Peyer's patch (tissue), 4 donors: ENCODE data around the gene ALS2CL. TPM values are rescaled to one million over a fixed set of nuclear protein-coding genes. Genes with fewer than 3 reads are reported as not detected.
A peak's percentile ranks its signal among the peaks of the same experiment; 100 is the strongest.
"Not testable (repeated sequence)": the region's sequence is repeated elsewhere in the genome, so short reads cannot be mapped to it uniquely, and the experiment has no call there.

ENCODE experiments used
- DNase-seq, 3 donors: peaks; one replicate each; pipeline ENCODE4 v3.0.0-alpha.2; 2017 to 2019
- H3K27ac ChIP-seq, 4 donors: fragments of 200-600 bp; sonication (generic); one replicate each; pipeline ENCODE4 v1.5.1; 2016 to 2019
- H3K27me3 ChIP-seq, 2 donors: fragments of 200-600 bp; sonication (generic); one replicate each; pipeline ENCODE4 v1.5.1; 2019
- H3K36me3 ChIP-seq, 3 donors: fragments of 200-600 bp; sonication (generic); one replicate each; pipeline ENCODE4 v1.5.1; 2016 to 2019
- H3K4me1 ChIP-seq, 4 donors: fragments of 200-600 bp; sonication (generic); one replicate each; pipeline ENCODE4 v1.5.1; 2016 to 2019
- H3K4me3 ChIP-seq, 4 donors: fragments of 200-600 bp; sonication (generic); 1 replicate in 3 of 4; 2 replicates in 1 of 4; pipeline ENCODE4 v1.5.1; 2016 to 2019; ENCODE audit warnings: mild to moderate bottlenecking in 1 of 4
- H3K9me3 ChIP-seq, 4 donors: fragments of 200-600 bp; sonication (generic); one replicate each; pipeline ENCODE4 v1.5.1; 2016 to 2019; ENCODE audit warnings: mild to moderate bottlenecking in 1 of 4
- CTCF ChIP-seq, 6 experiments: fragments of 450-650 bp in 4 of 6; fragments of 200-600 bp in 2 of 6; sonication (generic) in 1 of 6; IDR thresholded peaks; one replicate each; pipeline ENCODE4 v1.5.1; 2017 to 2019; ENCODE audit warnings: antibody characterized with exemption in 6 of 6, mild to moderate bottlenecking in 3 of 6, moderate library complexity in 1 of 6
- POLR2A ChIP-seq, 2 donors: fragments of 450-650 bp; IDR thresholded peaks; one replicate each; pipeline ENCODE4 v1.5.1; 2017; ENCODE audit warnings: antibody characterized with exemption in 2 of 2, mild to moderate bottlenecking in 2 of 2, moderate library complexity in 2 of 2
- total RNA-seq, 4 donors: library from RNA; depleted of rRNA; stranded (reverse); fragments of >200 nt; gene quantifications; one replicate each; pipeline ENCODE4 v1.1.0, GENCODE V29; 2016

ALS2CL gene, protein sequence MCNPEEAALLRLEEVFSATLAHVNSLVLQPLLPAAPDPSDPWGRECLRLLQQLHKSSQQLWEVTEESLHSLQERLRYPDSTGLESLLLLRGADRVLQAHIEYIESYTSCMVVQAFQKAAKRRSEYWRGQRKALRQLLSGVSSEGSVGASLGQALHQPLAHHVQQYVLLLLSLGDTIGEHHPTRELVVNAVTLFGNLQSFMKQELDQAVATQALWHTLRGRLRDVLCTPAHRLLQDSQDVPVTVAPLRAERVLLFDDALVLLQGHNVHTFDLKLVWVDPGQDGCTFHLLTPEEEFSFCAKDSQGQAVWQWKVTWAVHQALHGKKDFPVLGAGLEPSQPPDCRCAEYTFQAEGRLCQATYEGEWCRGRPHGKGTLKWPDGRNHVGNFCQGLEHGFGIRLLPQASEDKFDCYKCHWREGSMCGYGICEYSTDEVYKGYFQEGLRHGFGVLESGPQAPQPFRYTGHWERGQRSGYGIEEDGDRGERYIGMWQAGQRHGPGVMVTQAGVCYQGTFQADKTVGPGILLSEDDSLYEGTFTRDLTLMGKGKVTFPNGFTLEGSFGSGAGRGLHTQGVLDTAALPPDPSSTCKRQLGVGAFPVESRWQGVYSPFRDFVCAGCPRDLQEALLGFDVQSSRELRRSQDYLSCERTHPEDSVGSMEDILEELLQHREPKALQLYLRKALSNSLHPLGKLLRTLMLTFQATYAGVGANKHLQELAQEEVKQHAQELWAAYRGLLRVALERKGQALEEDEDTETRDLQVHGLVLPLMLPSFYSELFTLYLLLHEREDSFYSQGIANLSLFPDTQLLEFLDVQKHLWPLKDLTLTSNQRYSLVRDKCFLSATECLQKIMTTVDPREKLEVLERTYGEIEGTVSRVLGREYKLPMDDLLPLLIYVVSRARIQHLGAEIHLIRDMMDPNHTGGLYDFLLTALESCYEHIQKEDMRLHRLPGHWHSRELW
- total RNA-seq, result 100 to 1,000 TPM in 1 of 4 donors, 10 to 100 TPM in 3; 64.3 to 113 (median 82.7) TPM

GRCh38 chr3:46693038-46693891, at the start of gene ALS2CL:
TSS of gene ALS2CL (minus strand) at chr3:46693679. CDS start at chr3:46689440, 4,239 bp downstream.
- H3K9me3 ChIP-seq, result no peaks in the 10 kb centered on the region
- peak; percentile 74 to 87 (median 83) for DNase-seq
- no peaks in the 10 kb centered on the region for H3K36me3 ChIP-seq
- peaks cover 4 to 59% (median 21%) of the 10 kb centered on the region in 4 donors for H3K4me1 ChIP-seq
- H3K4me3 ChIP-seq, result peak within 1 kb of the TSS; percentile 39 to 81 (median 64)
- TF ChIP-seq POLR2A (IDR thresholded peaks at IDR 0.05), result peak; percentile 84
- no peak for TF ChIP-seq CTCF (IDR thresholded peaks at IDR 0.05)
- H3K27me3 ChIP-seq, result no peaks in the 10 kb centered on the region
- peak within 1 kb of the TSS; percentile 66 to 90 (median 74) for H3K27ac ChIP-seq

GRCh38 chr3:46742992-46743585, 49.6 kb upstream of the ALS2CL start:
- H3K9me3 ChIP-seq, result no peaks in the 10 kb centered on the region
- no peak overlapping the region for H3K4me3 ChIP-seq
- H3K27me3 ChIP-seq, result no peaks in the 10 kb centered on the region
- no peaks in the 10 kb centered on the region for H3K4me1 ChIP-seq
- TF ChIP-seq CTCF (IDR thresholded peaks at IDR 0.05), result no peak
- TF ChIP-seq POLR2A (IDR thresholded peaks at IDR 0.05), result no peak
- no peak overlapping the region for H3K27ac ChIP-seq
- no peaks in the 10 kb centered on the region for H3K36me3 ChIP-seq
- DNase-seq, result no peak

GRCh38 chr3:46739565-46739964, 46.1 kb upstream of the ALS2CL start:
- not testable (repeated sequence) for H3K9me3 ChIP-seq, H3K27me3 ChIP-seq, DNase-seq, H3K4me1 ChIP-seq, H3K36me3 ChIP-seq, H3K4me3 ChIP-seq, H3K27ac ChIP-seq

DNA sequence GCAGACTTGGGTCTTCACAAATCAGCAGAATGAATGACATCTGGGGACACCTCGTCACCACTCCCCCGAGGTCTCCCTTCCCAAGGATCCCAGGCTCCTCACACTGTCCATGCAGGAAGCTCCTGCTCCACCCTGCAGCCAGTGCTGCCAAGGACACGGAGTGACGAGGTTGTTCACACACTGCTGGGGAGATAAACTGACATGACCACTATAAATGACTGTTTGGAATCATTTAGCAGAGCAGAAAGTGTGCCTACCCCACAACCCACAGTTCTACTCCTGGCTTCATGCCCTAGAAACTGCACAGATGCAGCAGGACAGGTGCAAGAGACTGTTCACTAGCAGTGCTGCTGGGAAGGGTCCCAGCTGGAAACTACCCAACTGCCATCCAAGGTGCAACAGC, 43.9 kb upstream of the ALS2CL start:
- H3K27ac ChIP-seq, result no peak overlapping the region
- H3K27me3 ChIP-seq, result no peaks in the 10 kb centered on the region
- no peak overlapping the region for H3K4me3 ChIP-seq
- no peaks in the 10 kb centered on the region for H3K36me3 ChIP-seq
- TF ChIP-seq POLR2A (IDR thresholded peaks at IDR 0.05) (no peak), CTCF (IDR thresholded peaks at IDR 0.05) (no peak)
- no peak for DNase-seq
- H3K9me3 ChIP-seq, result no peaks in the 10 kb centered on the region
- no peaks in the 10 kb centered on the region for H3K4me1 ChIP-seq

DNA sequence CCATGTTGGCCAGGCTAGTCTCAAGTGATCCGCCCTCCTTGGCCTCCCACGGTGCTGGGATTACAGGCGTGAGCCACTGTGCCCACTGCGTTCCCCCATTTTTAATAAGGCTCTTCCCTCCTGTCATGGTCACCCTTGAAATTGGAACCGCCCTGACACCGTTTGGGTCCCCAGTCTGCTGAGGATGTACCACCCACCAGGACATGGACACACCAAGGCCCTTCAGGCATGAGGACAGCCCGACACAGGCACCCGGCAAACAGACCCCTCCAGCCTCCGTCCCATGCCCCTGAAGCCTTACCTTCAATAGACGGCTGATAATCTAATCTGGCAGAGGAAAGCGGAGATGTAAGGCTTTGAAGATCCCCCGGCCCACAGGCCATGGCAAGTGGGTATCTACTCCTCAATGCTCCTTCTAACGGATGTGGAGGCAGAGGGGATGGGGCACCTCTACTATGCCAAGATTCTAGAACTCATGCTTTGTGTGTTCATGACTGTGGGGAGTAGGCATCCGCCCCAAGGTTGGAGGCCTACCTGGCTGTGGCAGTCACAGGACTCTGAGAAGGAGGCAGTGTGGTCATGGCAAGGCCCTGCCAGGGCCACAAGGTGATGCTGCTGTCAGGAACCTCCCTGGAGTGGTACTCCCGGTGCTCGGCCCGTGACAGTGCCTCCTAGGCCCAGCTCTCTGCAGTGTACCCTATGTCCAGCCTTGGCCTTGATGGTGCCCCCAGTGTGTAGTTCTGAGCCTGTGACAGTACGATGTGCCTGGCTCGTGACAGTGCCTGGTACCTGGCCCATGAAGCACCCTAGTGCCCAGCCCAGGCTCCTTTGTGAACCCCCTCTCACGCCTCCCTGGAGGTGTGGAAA, 42.8 kb upstream of the ALS2CL start:
- H3K4me3 ChIP-seq, result no peak overlapping the region
- no peak overlapping the region for H3K27ac ChIP-seq
- H3K27me3 ChIP-seq, result no peaks in the 10 kb centered on the region
- H3K36me3 ChIP-seq, result no peaks in the 10 kb centered on the region
- peak in 1 of 3 donors; percentile 27 for DNase-seq
- H3K9me3 ChIP-seq, result no peaks in the 10 kb centered on the region
- TF ChIP-seq POLR2A (IDR thresholded peaks at IDR 0.05), result no peak
- TF ChIP-seq CTCF (IDR thresholded peaks at IDR 0.05), result no peak
- no peaks in the 10 kb centered on the region for H3K4me1 ChIP-seq
